ENCODE measurements around the gene LRPAP1.

DNA sequence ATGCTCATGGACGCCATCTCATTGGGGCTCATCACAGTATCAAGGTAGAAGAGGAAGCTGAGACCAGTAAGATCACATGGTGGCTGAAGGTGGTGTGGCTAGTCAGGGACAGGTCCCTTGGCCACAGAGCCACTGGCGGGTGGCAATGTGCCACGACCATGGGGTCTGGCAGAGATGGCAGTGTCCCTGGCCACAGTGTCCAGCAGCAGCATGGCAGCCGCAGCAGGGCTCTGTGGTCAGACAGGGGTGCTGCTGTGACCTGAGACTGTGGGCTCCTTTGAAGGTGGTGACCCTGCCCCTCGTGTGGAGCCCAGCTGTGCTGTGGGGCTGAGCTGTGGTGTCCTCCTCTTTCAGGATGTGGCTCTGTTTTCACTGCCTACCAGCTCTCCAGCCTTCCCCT, 71.3 kb downstream of the LRPAP1 start:
- no peak for TF ChIP-seq POLR2A (IDR thresholded peaks at IDR 0.05)
- TF ChIP-seq, protein P1, sequence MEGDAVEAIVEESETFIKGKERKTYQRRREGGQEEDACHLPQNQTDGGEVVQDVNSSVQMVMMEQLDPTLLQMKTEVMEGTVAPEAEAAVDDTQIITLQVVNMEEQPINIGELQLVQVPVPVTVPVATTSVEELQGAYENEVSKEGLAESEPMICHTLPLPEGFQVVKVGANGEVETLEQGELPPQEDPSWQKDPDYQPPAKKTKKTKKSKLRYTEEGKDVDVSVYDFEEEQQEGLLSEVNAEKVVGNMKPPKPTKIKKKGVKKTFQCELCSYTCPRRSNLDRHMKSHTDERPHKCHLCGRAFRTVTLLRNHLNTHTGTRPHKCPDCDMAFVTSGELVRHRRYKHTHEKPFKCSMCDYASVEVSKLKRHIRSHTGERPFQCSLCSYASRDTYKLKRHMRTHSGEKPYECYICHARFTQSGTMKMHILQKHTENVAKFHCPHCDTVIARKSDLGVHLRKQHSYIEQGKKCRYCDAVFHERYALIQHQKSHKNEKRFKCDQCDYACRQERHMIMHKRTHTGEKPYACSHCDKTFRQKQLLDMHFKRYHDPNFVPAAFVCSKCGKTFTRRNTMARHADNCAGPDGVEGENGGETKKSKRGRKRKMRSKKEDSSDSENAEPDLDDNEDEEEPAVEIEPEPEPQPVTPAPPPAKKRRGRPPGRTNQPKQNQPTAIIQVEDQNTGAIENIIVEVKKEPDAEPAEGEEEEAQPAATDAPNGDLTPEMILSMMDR (IDR thresholded peaks at IDR 0.05): no peak
